ENCODE measurements around the gene OR1I1. TPM values are rescaled to one million over a fixed set of nuclear protein-coding genes. Genes with fewer than 3 reads are reported as not detected.

OR1I1 gene
- total RNA-seq, 1 donor from 2014 or later, result not detected

DNA sequence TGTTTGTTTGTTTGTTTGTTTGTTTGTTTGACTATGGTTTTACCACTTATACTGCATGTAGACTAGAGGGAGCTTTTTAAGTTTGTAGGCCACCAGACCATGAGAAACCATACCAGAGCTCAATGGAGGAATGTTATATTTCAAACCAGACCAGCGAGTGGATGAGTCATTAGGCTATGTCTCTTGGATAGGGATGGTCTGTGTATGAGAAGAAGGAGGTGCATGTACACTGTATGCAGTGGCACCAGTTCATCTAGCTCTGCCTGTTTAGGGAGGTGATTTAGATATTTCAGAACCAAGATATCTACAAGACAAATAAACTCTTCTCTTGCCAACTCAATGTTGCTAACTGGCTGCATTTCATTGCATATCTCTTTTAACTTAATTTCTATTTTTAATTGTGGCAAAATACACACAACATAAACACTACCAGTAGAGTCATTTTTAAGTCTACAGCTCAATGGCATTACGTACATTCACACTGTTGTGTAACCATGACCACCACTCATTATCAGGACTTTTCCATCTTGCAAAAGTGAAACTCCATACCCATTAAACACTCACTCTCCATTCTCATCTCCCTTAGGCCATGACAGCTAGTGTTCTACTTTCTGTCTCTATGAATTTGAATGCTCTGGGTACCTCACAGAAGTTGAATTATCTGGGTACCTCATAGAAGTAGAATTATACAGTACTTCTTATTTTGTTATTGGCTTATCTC, 54.4 kb downstream of the OR1I1 start:
- TF ChIP-seq, protein P1, sequence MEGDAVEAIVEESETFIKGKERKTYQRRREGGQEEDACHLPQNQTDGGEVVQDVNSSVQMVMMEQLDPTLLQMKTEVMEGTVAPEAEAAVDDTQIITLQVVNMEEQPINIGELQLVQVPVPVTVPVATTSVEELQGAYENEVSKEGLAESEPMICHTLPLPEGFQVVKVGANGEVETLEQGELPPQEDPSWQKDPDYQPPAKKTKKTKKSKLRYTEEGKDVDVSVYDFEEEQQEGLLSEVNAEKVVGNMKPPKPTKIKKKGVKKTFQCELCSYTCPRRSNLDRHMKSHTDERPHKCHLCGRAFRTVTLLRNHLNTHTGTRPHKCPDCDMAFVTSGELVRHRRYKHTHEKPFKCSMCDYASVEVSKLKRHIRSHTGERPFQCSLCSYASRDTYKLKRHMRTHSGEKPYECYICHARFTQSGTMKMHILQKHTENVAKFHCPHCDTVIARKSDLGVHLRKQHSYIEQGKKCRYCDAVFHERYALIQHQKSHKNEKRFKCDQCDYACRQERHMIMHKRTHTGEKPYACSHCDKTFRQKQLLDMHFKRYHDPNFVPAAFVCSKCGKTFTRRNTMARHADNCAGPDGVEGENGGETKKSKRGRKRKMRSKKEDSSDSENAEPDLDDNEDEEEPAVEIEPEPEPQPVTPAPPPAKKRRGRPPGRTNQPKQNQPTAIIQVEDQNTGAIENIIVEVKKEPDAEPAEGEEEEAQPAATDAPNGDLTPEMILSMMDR (conservative IDR thresholded peaks at IDR 0.05), result no peak
- H3K27me3 Mint-ChIP-seq (ENCODE audit: low read depth), result peaks cover 18% of the 10 kb centered on the region
- no peak overlapping the region for H3K27ac Mint-ChIP-seq (ENCODE audit: unreplicated experiment)
- H3K36me3 Mint-ChIP-seq (ENCODE audit: low read depth), result no peaks in the 10 kb centered on the region
- H3K4me3 Mint-ChIP-seq, result no peak overlapping the region
- H3K4me1 Mint-ChIP-seq, result no peaks in the 10 kb centered on the region
- peaks cover 12% of the 10 kb centered on the region for H3K9me3 Mint-ChIP-seq
- DNase-seq (ENCODE audit: low read depth, low spot score), result no peak

DNA sequence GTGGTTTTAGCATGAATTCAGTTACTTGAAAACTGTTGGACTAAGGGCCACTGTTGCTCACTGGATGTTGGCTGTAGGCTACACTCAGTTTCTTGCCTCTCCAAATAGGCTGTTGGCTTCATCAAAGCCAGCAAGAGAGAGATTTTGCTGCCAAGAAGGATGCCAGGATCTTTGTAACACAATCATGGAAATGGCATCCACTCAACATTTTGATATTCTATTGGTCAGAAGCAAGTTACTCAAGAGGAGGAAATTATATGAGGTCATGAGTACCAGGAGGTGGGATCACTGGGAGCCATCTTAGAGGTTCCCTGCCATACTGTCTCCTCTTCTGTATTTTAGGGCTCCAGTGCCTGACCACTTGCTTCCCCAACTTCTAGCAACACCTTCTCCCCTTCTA, 55.8 kb downstream of the OR1I1 start:
- TF ChIP-seq, protein P1 (conservative IDR thresholded peaks at IDR 0.05), result no peak
- no peaks in the 10 kb centered on the region for H3K36me3 Mint-ChIP-seq (ENCODE audit: low read depth)
- H3K4me3 Mint-ChIP-seq, result no peak overlapping the region
- peaks cover 22% of the 10 kb centered on the region for H3K27me3 Mint-ChIP-seq (ENCODE audit: low read depth)
- DNase-seq (ENCODE audit: low read depth, low spot score), result no peak
- H3K4me1 Mint-ChIP-seq, result no peaks in the 10 kb centered on the region
- H3K9me3 Mint-ChIP-seq, result peaks cover 12% of the 10 kb centered on the region
- no peak overlapping the region for H3K27ac Mint-ChIP-seq (ENCODE audit: unreplicated experiment)

DNA sequence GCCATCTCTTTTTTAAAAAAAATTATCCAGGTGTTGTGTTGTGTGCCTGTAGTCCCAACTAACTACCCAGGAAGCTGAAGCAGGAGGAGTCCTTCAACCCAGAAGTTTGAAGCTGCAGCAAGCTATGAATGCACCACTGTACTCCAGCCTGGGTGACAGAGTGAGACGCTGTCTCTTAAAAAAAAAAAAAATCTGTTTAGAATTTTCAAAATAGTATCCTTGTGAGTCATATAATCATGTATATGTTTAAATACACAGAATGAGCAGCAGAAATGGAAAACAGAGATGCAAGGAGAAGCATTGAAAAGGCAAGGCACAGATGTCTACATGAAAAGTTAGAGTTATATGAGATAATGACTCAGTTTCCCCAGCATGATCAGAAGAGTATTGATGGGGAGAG, 56.4 kb downstream of the OR1I1 start:
- TF ChIP-seq, protein P1 (conservative IDR thresholded peaks at IDR 0.05), result no peak
- H3K27me3 Mint-ChIP-seq (ENCODE audit: low read depth), result peaks cover 22% of the 10 kb centered on the region
- H3K36me3 Mint-ChIP-seq (ENCODE audit: low read depth), result no peaks in the 10 kb centered on the region
- peaks cover 12% of the 10 kb centered on the region for H3K9me3 Mint-ChIP-seq
- H3K27ac Mint-ChIP-seq (ENCODE audit: unreplicated experiment), result no peak overlapping the region
- H3K4me3 Mint-ChIP-seq, result no peak overlapping the region
- H3K4me1 Mint-ChIP-seq, result no peaks in the 10 kb centered on the region
- no peak for DNase-seq (ENCODE audit: low read depth, low spot score)

DNA sequence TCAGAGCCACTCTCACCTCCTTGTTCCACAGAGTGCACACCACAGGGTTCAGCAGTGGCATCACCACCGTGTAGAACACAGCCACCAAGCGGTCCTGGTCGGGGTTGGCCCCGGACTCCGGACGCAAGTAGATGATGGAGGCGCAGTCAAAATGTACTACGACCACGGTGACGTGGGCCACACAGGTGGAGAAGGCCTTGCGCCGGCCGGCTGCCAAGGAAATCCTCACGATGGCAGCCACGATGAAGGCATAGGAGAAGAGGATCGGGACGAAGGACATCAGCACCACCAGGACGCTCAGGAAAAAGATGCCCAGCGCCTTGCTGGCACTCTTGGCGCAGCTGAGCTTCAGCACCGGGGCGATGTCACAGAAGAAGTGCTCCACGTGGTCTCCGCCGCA, 59.1 kb downstream of the OR1I1 start:
- H3K27me3 Mint-ChIP-seq (ENCODE audit: low read depth), result peaks cover 22% of the 10 kb centered on the region
- H3K27ac Mint-ChIP-seq (ENCODE audit: unreplicated experiment), result no peak overlapping the region
- TF ChIP-seq, protein P1 (conservative IDR thresholded peaks at IDR 0.05), result no peak
- no peak for DNase-seq (ENCODE audit: low read depth, low spot score)
- no peaks in the 10 kb centered on the region for H3K4me1 Mint-ChIP-seq
- no peaks in the 10 kb centered on the region for H3K36me3 Mint-ChIP-seq (ENCODE audit: low read depth)
- H3K9me3 Mint-ChIP-seq, result peaks cover 12% of the 10 kb centered on the region
- H3K4me3 Mint-ChIP-seq, result no peak overlapping the region

DNA sequence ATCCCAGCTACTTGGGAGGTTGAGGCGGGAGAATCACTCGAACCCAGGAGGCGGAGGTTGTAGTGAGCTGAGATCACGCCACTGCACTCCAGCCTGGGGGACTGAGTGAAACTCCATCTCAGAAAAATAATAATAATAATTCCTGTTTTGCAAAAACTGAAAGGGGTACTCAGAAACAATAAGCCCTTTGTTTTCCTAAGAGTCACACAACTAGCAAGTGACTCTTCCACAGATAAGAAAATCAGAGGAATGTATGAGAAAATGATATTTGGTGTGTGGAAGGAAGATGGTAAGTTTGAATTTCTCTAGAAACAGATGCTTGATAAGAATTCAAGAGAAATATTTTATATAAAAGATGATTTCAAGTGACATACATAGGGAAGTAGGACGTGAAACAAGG, 60.3 kb downstream of the OR1I1 start:
- Mint-ChIP-seq H3K27ac (ENCODE audit: unreplicated experiment) (no peak overlapping the region), H3K36me3 (ENCODE audit: low read depth) (no peaks in the 10 kb centered on the region), H3K27me3 (ENCODE audit: low read depth) (peaks cover 15% of the 10 kb centered on the region), H3K9me3 (peaks cover 12% of the 10 kb centered on the region), H3K4me3 (no peak overlapping the region), H3K4me1 (no peaks in the 10 kb centered on the region)
- no peak for DNase-seq (ENCODE audit: low read depth, low spot score)
- TF ChIP-seq, protein P1 (conservative IDR thresholded peaks at IDR 0.05), result no peak

Other genes with a start within 250 kb of the OR1I1 start
- not detected in 2 replicates for gene OR7A5, start 247.0 kb upstream of the OR1I1 start, total RNA-seq
- not detected in 2 replicates for gene OR7C1, start 247.0 kb upstream of the OR1I1 start, total RNA-seq
- not detected in 2 replicates for gene OR7A10, start 233.3 kb upstream of the OR1I1 start, total RNA-seq
- gene OR7A17, start 196.1 kb upstream of the OR1I1 start, total RNA-seq, result not detected in 2 replicates
- gene OR7C2, start 140.7 kb upstream of the OR1I1 start, total RNA-seq, result not detected in 2 replicates
- 7.0 and 8.2 TPM in 2 replicates for gene SLC1A6, start 102.3 kb upstream of the OR1I1 start, total RNA-seq
- not detected in 2 replicates for gene CASP14, start 32.7 kb upstream of the OR1I1 start, total RNA-seq
- gene SYDE1, start 25.2 kb downstream of the OR1I1 start, total RNA-seq, result 23.8 and 24.7 TPM in 2 replicates
- 125 and 127 TPM in 2 replicates for gene NOTCH3, start 118.8 kb downstream of the OR1I1 start, total RNA-seq
- 1.0 and 1.1 TPM in 2 replicates for gene EPHX3, start 150.2 kb downstream of the OR1I1 start, total RNA-seq

All from neural crest cell (in vitro differentiated cells).